ENCODE data around the gene AIP.

DNA sequence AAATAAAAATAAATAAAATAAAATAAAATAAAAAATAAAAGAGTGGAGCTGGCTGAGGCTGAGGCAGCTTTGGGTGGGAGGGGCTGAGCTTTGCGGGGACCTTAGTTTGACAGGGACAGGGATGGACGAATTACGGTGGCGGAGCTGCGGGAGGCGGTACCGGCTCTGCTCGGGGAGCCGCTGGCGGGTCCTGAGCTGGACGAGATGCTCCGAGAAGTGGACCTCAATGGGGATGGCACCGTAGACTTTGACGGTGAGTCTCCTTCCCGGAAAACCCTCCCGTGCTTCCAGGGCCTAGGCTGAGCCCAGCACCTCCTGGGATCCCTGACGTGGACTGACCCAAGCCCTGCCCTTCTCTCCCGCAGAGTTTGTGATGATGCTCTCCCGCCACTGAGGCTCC lies 24.6 kb upstream of the AIP start:
- TF ChIP-seq POLR2AphosphoS5 (IDR thresholded peaks at IDR 0.05) (no peak), POLR2A (IDR thresholded peaks at IDR 0.05) (no peak)
